GDM1 (cell line): Measurements from ENCODE around the gene KAZALD1.
A peak's percentile ranks its signal among the peaks of the same experiment; 100 is the strongest.

Experiments
- DNase-seq: peaks from one replicate; lab custom pipeline; 2025; lab: John Stamatoyannopoulos, UW

Gene KAZALD1, protein sequence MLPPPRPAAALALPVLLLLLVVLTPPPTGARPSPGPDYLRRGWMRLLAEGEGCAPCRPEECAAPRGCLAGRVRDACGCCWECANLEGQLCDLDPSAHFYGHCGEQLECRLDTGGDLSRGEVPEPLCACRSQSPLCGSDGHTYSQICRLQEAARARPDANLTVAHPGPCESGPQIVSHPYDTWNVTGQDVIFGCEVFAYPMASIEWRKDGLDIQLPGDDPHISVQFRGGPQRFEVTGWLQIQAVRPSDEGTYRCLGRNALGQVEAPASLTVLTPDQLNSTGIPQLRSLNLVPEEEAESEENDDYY

GRCh38 chr10:101061624-101062231, at the start of gene KAZALD1:
Gene KAZALD1, plus strand, starts transcription at chr10:101061989. Its CDS starts 604 bp downstream, at chr10:101062593.
- no peak for DNase-seq

DNA sequence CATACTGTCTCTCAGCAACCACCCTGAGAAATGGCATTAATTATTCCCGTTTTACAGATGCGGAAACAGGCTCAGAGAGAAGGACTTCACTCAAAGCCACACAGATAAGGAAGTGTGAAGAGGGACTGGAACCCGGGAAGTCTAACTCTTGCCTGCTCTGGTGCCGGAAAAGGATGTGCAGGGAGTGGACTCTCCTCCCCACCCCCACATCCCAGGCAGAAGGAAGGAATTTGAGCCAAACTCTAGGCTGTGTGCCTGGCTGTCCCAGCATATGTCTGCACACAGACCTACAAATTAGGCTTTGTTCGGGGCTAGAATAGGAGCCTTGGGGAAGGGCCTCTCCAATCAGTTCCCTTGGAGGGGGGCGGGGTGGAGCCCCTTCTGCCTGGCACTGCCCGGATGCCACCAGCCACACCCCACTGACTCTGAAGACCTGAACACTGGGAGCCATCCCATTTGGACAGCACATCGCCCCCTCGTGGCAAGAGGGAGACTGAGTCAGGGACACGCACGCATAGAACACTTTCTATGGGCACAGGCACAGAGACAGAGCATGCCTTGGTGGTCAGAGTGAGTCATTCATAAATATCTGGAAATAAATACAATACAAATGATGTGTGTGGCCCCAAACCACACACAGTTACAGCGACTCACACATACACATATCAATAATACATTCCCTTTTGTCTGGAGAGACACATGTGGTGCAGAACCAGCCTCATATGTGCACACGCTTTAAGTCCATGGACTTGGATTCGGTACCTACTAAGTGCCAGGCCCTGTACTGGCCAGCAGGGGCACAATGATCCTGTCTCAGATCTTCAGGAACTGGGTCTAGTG, 49.0 kb upstream of the KAZALD1 start:
- DNase-seq = peak; percentile 67

GRCh38 chr10:101013365-101013825, 48.4 kb upstream of the KAZALD1 start:
- DNase-seq = no peak

DNA sequence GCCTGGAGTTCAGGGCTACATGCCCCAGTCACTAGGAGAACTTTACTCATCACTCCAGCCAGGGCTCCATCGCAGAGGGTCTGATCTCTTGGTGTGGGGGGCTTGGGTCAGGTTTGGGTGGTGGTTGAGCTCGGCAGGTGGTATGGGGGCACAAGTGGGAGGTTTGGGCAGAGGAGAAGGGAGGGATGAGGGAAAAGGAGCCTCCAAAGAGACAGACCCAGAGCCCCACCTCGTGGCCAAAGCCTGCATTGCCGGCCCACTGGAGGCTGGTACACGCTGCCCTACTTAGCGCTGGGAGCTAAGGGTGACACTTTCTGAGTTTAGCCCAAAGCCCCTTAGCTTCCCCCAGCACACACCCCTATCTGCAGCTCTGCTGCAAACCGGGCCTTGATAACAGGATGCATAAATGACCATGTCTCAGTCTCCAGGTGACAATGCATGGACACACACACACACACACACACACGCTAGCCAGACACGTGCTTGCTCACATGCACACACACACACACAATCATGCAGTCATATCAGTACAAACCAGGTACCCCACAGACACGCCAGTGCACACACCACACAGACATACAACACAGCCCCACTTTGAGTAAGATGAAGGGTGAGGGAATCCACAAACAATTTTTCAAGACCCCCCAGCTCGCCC, 47.4 kb upstream of the KAZALD1 start:
- DNase-seq = peak; percentile 45

GRCh38 chr10:101014966-101015581, 46.7 kb upstream of the KAZALD1 start:
- no peak for DNase-seq

- no peak for DNase-seq
Measured at GRCh38 chr10:101015582-101015973, 46.2 kb upstream of the KAZALD1 start.

GRCh38 chr10:101016814-101017213, 45.0 kb upstream of the KAZALD1 start:
- no peak for DNase-seq

- no peak for DNase-seq
Measured at GRCh38 chr10:101018118-101018599, 43.6 kb upstream of the KAZALD1 start.

- peak; percentile 78 for DNase-seq
Measured at GRCh38 chr10:101018600-101019439, 43.0 kb upstream of the KAZALD1 start.

DNA sequence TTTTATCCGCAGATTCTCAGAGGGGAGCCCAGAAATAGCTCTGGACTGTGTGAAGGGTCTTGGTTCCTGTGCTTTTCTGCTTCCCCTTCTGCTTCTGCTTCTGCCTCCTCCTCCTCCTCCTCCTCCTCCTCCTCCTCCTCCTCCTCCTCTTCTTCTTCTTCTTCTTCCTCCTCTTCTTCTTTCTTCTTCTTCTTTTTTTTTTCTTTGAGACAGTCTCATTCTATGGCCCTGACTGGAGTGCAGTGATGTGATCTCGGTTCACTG, 42.4 kb upstream of the KAZALD1 start:
- DNase-seq = no peak

- DNase-seq = no peak
Measured at GRCh38 chr10:101020427-101021075, 41.2 kb upstream of the KAZALD1 start.

- no peak for DNase-seq
Measured at GRCh38 chr10:101021239-101021638, 40.5 kb upstream of the KAZALD1 start.

- DNase-seq = no peak
Measured at GRCh38 chr10:101021692-101022251, 40.0 kb upstream of the KAZALD1 start.

- no peak for DNase-seq
Measured at GRCh38 chr10:101022967-101023705, 38.7 kb upstream of the KAZALD1 start.

- DNase-seq = peak; percentile 17
Measured at GRCh38 chr10:101027106-101027720, 34.6 kb upstream of the KAZALD1 start.

GRCh38 chr10:101028446-101029337, 33.1 kb upstream of the KAZALD1 start:
- no peak for DNase-seq

DNA sequence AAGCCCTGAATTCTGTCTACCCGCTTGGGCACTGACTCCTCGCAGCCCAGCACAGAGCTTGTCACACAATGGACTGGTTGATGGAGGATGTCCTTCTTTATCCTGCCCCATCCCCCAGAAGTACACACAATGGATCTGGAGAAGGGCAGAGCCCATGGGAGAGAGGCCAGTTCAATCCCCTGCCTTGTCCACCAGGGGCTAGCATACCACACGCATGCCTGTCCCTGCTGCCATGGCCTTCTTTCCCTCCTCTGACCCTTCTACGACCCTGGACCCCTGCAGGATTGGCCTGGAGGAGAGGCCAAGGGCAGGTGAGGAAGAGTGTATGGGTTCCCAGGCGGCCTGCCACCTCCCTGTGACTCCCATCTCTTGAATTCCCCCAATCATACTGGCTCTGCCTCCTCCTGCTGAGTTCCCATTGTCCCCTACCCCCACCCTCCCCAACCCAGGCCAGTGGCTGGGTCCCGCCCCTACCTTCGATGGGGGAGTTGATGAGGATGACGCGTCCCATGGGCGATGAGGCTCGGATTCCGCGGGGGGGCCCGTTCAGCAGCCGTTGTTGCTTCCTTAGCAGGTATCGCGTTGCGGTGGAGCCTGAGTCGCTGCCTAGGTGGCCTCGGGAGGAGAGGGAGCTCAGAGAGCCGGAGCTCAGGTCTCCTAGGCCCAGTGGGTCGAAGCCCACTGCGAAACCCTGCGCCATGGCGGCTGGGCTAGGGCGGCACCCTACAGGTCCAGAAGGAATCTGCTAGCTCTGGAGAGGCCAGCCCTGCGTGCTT, 32.1 kb upstream of the KAZALD1 start:
- no peak for DNase-seq
